Epithelial cell of proximal tubule (primary cell): ENCODE results near the gene PPP4R3A. TPM values are rescaled to one million over a fixed set of nuclear protein-coding genes. Genes with fewer than 3 reads are reported as not detected.

Experiments
- DNase-seq: peaks from one replicate; pipeline ENCODE4 v3.0.0-alpha.2; 2011; ENCODE audit warnings: low read depth
- H3K4me3 ChIP-seq: 2 replicates; pipeline ENCODE4 v1.5.1; 2011; ENCODE audit warnings: low read depth, mild to moderate bottlenecking, low read length
- CTCF ChIP-seq: conservative IDR thresholded peaks from 2 replicates; pipeline ENCODE4 v1.5.1; 2012; ENCODE audit warnings: low read depth, mild to moderate bottlenecking, low read length
- total RNA-seq: library from RNA; depleted of rRNA; stranded (reverse); fragments of >200 nt; gene quantifications from 2 replicates; pipeline ENCODE4 v1.2.3, GENCODE V29; 2015

Gene PPP4R3A
- total RNA-seq, 1 donor from 2014 or later, result 31.0 TPM

GRCh38 chr14:91416744-91417119, 93.4 kb downstream of the PPP4R3A start:
- no peak for DNase-seq
- no peak for TF ChIP-seq CTCF
- H3K4me3 ChIP-seq, result peak overlapping the region; percentile 74

- DNase-seq, result no peak
- H3K4me3 ChIP-seq, result peak overlapping the region; percentile 74
- TF ChIP-seq CTCF, result no peak
These were observed 94.0 kb downstream of the PPP4R3A start for GRCh38 chr14:91415794-91416743.

- no peak for DNase-seq
- no peak for TF ChIP-seq CTCF
- H3K4me3 ChIP-seq, result peak overlapping the region; percentile 28
These were observed 95.7 kb downstream of the PPP4R3A start for GRCh38 chr14:91414475-91414833.

GRCh38 chr14:91413547-91414474, 96.3 kb downstream of the PPP4R3A start:
- no peak for DNase-seq
- TF ChIP-seq CTCF, result no peak
- no peak overlapping the region for H3K4me3 ChIP-seq

- no peak overlapping the region for H3K4me3 ChIP-seq
- DNase-seq, result no peak
- no peak for TF ChIP-seq CTCF
These were observed 97.2 kb downstream of the PPP4R3A start for GRCh38 chr14:91412939-91413338.

- no peak for DNase-seq
- no peak for TF ChIP-seq CTCF
- no peak overlapping the region for H3K4me3 ChIP-seq
These were observed 99.2 kb downstream of the PPP4R3A start for GRCh38 chr14:91410771-91411536.
